Activated CD4-positive, alpha-beta memory T cell treated with anti-CD3 and anti-CD28 coated beads for 36 hours (primary cell): ENCODE measurements around the gene PAX2. TPM values are rescaled to one million over a fixed set of nuclear protein-coding genes. Genes with fewer than 3 reads are reported as not detected.
"Not testable (repeated sequence)": the region's sequence is repeated elsewhere in the genome, so short reads cannot be mapped to it uniquely, and the experiment has no call there.

ENCODE experiments used
- CTCF ChIA-PET: fragments of 350-600 bp; sonication (Branson Sonifier 250); formaldehyde crosslinking; loops from one replicate; lab custom pipeline; 2021; ENCODE audit warnings: antibody characterized with exemption, inconsistent platforms; lab: Charles Lee
- POLR2A ChIA-PET: fragments of 350-600 bp; sonication (Branson Sonifier 250); formaldehyde crosslinking; loops from one replicate; lab custom pipeline; 2021; ENCODE audit warnings: antibody characterized with exemption; lab: Charles Lee
- DNase-seq: peaks from one replicate; pipeline ENCODE4 v3.0.0-alpha.2; 2020
- H3K27ac Mint-ChIP-seq: one replicate; pipeline ENCODE4 v1.8.0; 2021; ENCODE audit warnings: mixed read lengths
- H3K27me3 Mint-ChIP-seq: one replicate; pipeline ENCODE4 v1.8.0; 2021; ENCODE audit warnings: mixed read lengths
- H3K36me3 Mint-ChIP-seq: one replicate; pipeline ENCODE4 v1.8.0; 2021; ENCODE audit warnings: mixed read lengths
- H3K4me1 Mint-ChIP-seq: one replicate; pipeline ENCODE4 v1.8.0; 2021; ENCODE audit warnings: low read depth, mixed read lengths
- H3K4me3 Mint-ChIP-seq: one replicate; pipeline ENCODE4 v1.8.0; 2021; ENCODE audit warnings: mild to moderate bottlenecking, mixed read lengths
- H3K9me3 Mint-ChIP-seq: one replicate; pipeline ENCODE4 v1.8.0; 2021; ENCODE audit warnings: mixed read lengths
- intact Hi-C: fragments of 100-400 bp; cut with micrococcal nuclease; formaldehyde crosslinking; loops from one replicate; pipeline ENCODE4 v1.15.1; 2023
- total RNA-seq, 2 experiments: library from RNA; stranded (reverse); gene quantifications; one replicate each; pipeline ENCODE4 v1.2.3, GENCODE V29; 2021

The PAX2 gene
- total RNA-seq, result not detected

DNA sequence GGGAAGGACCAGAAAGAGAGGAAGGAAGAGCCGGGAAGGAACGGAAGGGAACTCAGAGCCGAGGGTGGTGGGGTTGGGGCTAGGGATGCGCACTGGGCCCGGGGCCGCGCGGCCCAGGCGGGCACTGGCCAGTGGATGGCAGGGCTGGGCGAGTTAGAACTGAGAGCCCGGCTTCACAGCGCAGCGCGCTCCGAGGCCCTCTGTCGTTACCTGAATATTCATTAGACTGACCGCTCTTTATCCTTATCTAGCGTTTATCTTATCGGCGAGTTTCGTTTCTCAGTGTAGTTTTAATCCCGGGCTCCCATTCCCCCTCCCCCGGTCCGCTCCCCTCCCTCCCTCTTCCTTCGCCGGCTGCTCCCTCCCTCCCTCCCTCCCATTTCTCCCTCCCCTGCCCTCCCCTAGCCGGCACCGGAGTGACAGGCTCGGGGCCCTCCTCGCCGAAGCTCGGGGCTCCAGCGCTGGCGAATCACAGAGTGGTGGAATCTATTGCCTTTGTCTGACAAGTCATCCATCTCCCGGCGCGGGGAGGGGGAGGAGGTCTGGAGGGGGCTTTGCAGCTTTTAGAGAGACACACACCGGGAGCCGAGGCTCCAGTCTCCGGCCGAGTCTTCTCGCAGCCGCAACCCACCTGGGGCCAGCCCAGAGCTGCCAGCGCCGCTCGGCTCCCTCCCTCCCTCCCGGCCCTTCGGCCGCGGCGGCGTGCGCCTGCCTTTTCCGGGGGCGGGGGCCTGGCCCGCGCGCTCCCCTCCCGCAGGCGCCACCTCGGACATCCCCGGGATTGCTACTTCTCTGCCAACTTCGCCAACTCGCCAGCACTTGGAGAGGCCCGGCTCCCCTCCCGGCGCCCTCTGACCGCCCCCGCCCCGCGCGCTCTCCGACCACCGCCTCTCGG is at the start of gene PAX2:
TSS of gene PAX2 (plus strand) at position 596 of the 895 bp plus-strand sequence. CDS start 679 bp downstream, outside the sequence.
- Mint-ChIP-seq H3K4me3 (peak within 1 kb of the TSS; percentile 35), H3K27me3 (peaks cover 80% of the 10 kb centered on the region), H3K36me3 (no peaks in the 10 kb centered on the region), H3K4me1 (peaks cover 43% of the 10 kb centered on the region), H3K27ac (peak within 1 kb of the TSS; percentile 4), H3K9me3 (no peaks in the 10 kb centered on the region)
- intact Hi-C loops, result loop anchor here (5.0 to 10.0 kb wide), 4 partner anchors 82 to 480 kb away; partner anchors contain the start of genes LBX1 and TLX1
- ChIA-PET POLR2A (interaction anchor here (0.7 kb wide), 1 partner anchor 143 kb away, joined by 3 read pairs; no protein-coding TSS in a partner anchor), CTCF (interaction anchor here (0.8 to 3.9 kb wide), 9 partner anchors 11 to 183 kb away, joined by 3 to 42 read pairs (median 17); no protein-coding TSS in a partner anchor)
- no peak for DNase-seq

DNA sequence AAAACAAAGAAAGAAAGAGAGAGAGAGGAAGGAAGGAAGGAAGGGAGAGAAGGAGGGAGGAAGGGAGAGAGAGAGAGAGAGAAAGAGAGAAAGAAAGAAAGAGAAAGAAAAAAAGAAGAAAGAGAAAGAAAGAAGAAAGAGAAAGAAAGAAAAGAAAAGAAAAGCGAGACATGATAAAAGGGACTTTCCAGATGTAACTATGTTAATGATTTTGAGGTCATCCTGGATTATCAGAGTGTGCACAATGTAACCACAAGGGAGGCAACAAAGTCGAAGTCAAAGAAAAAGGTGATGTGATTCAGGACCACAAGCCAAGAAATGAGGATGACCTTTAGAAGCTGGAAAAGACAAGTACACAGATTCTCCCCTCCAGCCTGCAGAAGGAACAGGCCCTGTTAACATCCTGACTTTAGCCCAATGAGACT is 48.9 kb upstream of the PAX2 start:
- DNase-seq, result peak; percentile 14
- H3K4me3 Mint-ChIP-seq, result no peak overlapping the region
- H3K4me1 Mint-ChIP-seq, result peaks cover 11% of the 10 kb centered on the region
- ChIA-PET CTCF (interaction anchor here (0.9 kb wide), 1 partner anchor 182 kb away, joined by 3 read pairs; no protein-coding TSS in a partner anchor), POLR2A (no interaction called here)
- H3K27me3 Mint-ChIP-seq, result peaks cover 20% of the 10 kb centered on the region
- no peaks in the 10 kb centered on the region for H3K9me3 Mint-ChIP-seq
- no peaks in the 10 kb centered on the region for H3K36me3 Mint-ChIP-seq
- intact Hi-C loops, result no loop called here
- H3K27ac Mint-ChIP-seq, result no peak overlapping the region

DNA sequence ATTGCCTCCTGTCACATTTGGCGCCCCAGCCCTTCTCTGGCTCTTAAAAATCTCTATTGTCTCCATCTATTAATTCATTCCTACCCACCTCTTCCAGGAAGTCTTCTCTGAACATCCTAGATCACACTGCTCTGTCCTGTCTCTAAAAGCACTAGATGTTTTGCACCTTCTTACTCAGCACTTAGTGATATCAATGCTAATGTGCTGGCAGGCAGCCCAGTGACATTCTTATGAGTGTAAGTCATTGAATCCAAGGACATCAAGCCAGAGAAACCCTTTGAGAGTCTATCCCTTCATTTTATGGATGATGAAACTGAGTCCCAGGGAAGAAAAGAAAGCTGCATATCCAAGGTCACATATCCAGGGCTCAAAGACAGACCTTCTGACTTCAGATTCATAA is 48.3 kb upstream of the PAX2 start:
- intact Hi-C loops, result no loop called here
- Mint-ChIP-seq H3K27me3 (peaks cover 20% of the 10 kb centered on the region), H3K9me3 (no peaks in the 10 kb centered on the region), H3K36me3 (no peaks in the 10 kb centered on the region), H3K4me3 (no peak overlapping the region), H3K27ac (no peak overlapping the region), H3K4me1 (peaks cover 11% of the 10 kb centered on the region)
- DNase-seq, result peak; percentile 52
- POLR2A ChIA-PET, result no interaction called here
- CTCF ChIA-PET, result no interaction called here

DNA sequence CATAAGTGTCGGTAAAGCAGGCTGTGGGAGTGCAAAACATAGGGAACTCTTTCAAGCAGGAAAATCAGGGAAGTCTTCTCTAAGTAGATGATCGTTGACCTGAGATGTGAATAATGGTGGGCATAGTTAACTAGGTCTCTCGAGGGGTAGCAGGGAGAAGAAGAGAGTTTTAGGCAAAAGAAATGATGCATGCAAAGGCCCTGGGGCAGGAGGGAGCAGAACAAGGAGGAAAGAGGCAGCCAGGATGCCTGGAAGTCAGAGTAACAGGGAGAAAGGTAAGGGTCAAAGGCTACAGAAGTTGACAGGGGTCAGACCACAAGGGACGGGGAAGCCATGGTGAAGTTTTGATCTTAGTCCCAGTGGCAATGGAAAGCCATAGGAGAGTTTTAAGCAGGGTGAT is 47.8 kb upstream of the PAX2 start:
- Mint-ChIP-seq H3K4me1 (peaks cover 11% of the 10 kb centered on the region), H3K36me3 (no peaks in the 10 kb centered on the region), H3K27me3 (peaks cover 16% of the 10 kb centered on the region), H3K4me3 (no peak overlapping the region), H3K9me3 (no peaks in the 10 kb centered on the region), H3K27ac (no peak overlapping the region)
- ChIA-PET POLR2A (no interaction called here), CTCF (no interaction called here)
- intact Hi-C loops, result no loop called here
- DNase-seq, result no peak

DNA sequence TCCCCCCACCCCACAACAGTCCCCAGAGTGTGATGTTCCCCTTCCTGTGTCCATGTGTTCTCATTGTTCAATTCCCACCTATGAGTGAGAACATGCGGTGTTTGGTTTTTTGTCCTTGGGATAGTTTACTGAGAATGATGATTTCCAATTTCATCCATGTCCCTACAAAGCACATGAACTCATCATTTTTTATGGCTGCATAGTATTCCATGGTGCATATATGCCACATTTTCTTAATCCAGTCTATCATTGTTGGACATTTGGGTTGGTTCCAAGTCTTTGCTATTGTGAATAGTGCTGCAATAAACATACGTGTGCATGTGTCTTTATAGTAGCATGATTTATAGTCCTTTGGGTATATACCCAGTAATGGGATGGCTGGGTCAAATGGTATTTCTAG is 43.7 kb upstream of the PAX2 start:
- CTCF ChIA-PET, H3K9me3 Mint-ChIP-seq, H3K4me3 Mint-ChIP-seq, H3K4me1 Mint-ChIP-seq, H3K36me3 Mint-ChIP-seq, H3K27ac Mint-ChIP-seq, POLR2A ChIA-PET, DNase-seq, intact Hi-C loops: not testable (repeated sequence)
- H3K27me3 Mint-ChIP-seq, result peaks cover 31% of the 10 kb centered on the region

DNA sequence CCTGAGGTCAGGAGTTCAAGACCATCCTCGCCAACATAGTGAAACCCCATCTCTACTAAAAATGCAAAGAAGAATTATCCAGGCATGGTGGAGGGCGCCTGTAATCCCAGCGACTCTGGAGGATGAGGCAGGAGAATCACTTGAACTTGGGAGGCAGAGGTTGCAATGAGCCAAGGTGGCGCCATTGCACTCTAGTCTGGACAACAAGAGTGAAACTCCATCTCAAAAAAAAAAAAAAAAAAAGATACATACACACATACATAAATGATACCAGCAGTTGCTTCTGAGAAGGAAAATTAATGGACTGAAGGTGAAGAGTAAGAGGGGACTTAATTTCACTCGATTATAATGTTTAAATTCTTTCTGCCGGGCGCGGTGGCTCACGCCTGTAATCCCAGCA is 40.2 kb upstream of the PAX2 start:
- intact Hi-C loops, result no loop called here
- H3K27me3 Mint-ChIP-seq, result peaks cover 36% of the 10 kb centered on the region
- H3K27ac Mint-ChIP-seq, result no peak overlapping the region
- H3K4me1 Mint-ChIP-seq, result no peaks in the 10 kb centered on the region
- POLR2A ChIA-PET, result no interaction called here
- no peaks in the 10 kb centered on the region for H3K9me3 Mint-ChIP-seq
- CTCF ChIA-PET, result no interaction called here
- no peaks in the 10 kb centered on the region for H3K36me3 Mint-ChIP-seq
- no peak for DNase-seq
- no peak overlapping the region for H3K4me3 Mint-ChIP-seq

DNA sequence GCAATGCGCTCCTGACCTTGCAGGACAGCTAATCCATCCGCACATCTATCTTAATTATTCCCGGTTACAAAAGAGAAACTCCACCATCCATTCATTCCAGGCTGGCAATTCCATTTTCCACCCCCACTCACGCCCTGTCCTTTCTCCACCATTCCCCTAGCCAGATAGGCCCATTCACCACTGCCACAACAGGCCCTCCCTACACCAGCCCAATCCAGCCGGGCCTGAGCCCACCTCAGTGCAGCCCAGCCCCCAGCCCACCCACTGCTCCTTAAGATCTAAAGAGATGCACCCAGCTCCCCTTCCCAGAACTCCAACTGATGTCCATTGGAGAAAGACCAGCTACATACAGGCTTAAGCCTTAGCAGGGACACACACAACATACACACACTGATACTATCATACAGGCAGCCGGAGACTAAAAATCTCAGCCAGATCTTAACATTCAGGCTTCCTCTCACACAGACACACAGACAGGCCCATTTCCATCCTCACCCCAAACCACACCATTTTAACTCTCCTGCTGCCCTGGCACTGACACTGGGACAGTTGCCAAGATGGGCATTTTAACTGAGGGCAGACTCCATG is 38.0 kb upstream of the PAX2 start:
- CTCF ChIA-PET, result interaction anchor here (1.8 kb wide), 1 partner anchor 36 kb away, joined by 4 read pairs; no protein-coding TSS in a partner anchor
- Mint-ChIP-seq H3K27me3 (peaks cover 54% of the 10 kb centered on the region), H3K9me3 (no peaks in the 10 kb centered on the region), H3K36me3 (no peaks in the 10 kb centered on the region), H3K4me1 (no peaks in the 10 kb centered on the region), H3K27ac (no peak overlapping the region), H3K4me3 (no peak overlapping the region)
- no peak for DNase-seq
- POLR2A ChIA-PET, result no interaction called here
- intact Hi-C loops, result no loop called here

DNA sequence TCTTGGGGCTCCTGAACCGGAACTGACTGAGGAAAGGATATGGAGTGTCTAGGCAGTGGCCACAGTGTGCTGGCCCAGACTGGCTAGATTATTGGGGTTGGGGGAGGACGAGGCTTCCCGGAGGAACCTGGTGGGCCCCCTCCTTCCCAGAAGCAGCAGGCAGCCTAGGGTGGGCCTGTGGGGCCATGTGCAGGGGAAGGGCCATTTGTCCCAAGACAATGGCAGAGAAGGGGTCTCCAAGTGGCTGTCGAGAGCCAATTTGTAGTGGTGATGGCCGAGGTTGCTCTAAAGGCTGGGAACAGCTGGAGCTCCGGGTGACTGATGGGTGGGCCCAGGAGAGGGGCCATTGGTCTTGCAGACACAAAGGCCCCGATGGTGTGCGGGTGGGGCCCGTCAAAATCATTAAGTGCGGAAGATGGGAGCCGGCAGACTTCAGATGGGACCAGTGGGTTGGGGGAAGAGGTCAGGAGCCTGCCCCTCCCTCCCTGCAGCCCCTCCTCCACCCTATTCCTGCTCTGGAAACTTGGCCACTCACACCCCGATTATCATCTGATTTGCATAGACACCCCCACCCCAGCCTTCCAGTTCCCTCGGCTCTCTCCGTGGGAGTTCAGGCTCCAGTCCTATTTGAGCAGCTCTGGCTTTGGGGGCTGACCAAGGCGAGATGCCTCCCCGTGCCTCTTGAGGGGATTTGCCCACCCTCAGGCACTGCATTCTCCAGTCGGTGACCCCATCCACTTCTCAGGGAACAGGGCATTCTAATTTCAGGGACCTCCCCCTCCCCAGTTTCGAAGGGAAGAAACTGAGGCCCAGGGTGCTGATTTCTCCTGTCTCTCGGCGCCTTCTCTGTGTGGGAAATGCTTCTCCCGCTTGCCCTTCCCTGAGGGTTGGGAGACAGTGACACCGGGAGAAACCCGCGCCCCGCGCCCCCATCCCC is 36.0 kb upstream of the PAX2 start:
- POLR2A ChIA-PET, result no interaction called here
- CTCF ChIA-PET, result no interaction called here
- H3K9me3 Mint-ChIP-seq, result no peaks in the 10 kb centered on the region
- H3K4me3 Mint-ChIP-seq, result no peak overlapping the region
- H3K27ac Mint-ChIP-seq, result no peak overlapping the region
- intact Hi-C loops, result no loop called here
- H3K36me3 Mint-ChIP-seq, result no peaks in the 10 kb centered on the region
- peaks cover 63% of the 10 kb centered on the region for H3K27me3 Mint-ChIP-seq
- peaks cover 2% of the 10 kb centered on the region for H3K4me1 Mint-ChIP-seq
- no peak for DNase-seq

DNA sequence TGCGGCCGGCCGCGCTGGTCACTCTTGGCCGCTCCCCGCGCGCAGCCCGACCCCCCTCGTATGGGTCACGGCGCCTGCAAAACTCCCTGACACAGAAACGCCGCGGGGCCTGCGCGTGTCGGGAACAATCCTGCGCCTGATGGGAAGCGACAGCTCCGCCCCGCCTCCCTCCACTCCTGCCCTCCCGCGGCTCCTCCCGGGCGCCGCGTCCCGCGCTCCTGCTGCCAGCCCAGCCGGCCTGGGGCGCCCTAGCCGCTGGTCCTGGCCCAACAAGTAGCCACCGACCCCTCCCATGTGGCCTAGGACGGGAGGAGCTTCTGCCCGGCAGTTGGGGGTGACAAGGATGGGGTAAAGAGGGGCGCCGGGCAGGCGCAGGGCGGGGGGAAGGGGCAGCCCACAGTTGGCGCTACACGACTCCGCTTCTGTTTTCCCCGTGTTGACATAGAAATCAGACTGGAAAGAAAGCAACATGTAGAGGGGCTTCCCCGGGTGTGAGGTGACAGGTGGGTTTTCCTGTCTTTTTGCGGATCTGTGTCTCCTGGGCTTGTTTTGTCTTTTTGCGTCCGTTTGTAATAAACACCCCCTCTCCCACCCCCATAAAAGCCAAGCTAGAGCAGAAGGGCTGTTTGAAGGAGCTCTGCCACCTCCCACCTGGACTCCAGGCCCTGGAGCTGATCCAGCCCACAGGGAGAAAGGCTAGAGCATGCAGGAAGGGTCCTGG is 35.1 kb upstream of the PAX2 start:
- ChIA-PET POLR2A (no interaction called here), CTCF (no interaction called here)
- Mint-ChIP-seq H3K27me3 (peaks cover 69% of the 10 kb centered on the region), H3K4me1 (peaks cover 6% of the 10 kb centered on the region), H3K27ac (no peak overlapping the region), H3K9me3 (no peaks in the 10 kb centered on the region), H3K4me3 (no peak overlapping the region), H3K36me3 (no peaks in the 10 kb centered on the region)
- no peak for DNase-seq
- intact Hi-C loops, result no loop called here

DNA sequence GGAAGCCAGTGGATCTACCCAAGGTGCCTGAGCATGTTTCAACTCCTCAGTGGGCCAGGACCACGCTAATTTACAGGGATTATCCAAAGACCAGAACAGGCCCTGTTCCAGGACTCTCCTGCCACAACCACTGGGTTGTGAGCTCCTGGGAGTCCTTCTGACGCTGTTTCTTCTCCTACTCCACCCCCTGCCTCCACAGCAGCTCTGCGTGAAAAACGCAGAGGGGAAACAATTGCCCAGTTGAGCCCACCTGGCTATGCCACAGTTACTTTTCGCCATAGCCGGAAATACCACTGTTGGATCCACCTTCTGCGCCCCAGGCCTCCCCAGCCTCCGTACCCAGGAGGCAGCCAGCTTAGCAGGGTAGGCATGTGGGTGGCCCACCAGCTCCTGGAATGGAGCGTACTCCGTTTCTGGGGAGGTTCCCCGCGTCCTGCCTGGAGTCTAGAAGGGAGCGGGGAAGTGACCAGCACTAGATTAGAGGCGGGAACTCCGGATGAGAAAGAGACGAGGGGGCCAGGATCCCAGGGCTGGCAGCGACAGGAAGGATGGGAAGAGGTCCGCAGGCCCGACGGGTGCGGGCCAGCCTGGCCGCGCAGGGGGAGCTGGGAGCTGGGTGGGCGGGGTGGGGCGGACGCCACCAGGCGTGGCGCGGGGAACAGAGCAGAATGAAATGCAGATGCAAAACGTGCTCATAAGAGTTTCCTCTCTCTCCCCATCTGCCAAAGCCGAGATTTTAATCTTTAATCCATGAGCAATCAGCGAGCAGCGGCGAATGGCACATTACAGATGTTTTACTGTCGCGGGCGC is 32.1 kb upstream of the PAX2 start:
- CTCF ChIA-PET, result interaction anchor here (1.0 kb wide), 1 partner anchor 31 kb away, joined by 3 read pairs; no protein-coding TSS in a partner anchor
- DNase-seq, result no peak
- Mint-ChIP-seq H3K36me3 (no peaks in the 10 kb centered on the region), H3K4me1 (peaks cover 8% of the 10 kb centered on the region), H3K9me3 (no peaks in the 10 kb centered on the region), H3K4me3 (no peak overlapping the region), H3K27me3 (peaks cover 72% of the 10 kb centered on the region), H3K27ac (no peak overlapping the region)
- intact Hi-C loops, result no loop called here
- POLR2A ChIA-PET, result interaction anchor here (0.5 kb wide), 1 partner anchor 686 kb away, joined by 4 read pairs; no protein-coding TSS in a partner anchor
